ENCODE measurements around the gene DPY19L1. TPM values are rescaled to one million over a fixed set of nuclear protein-coding genes. Genes with fewer than 3 reads are reported as not detected.

Gene DPY19L1
- total RNA-seq, 4 donors from 2014 or later = 10.8 to 14.3 (median 11.8) TPM

Small RNAs within 50 kb of the gene (small RNA-seq; reads per million reads assigned to genes)
- gene MIR548N (0 to 0.37 (median 0) reads per million in 3 donors), gene RF00322 (0 reads per million in 3 donors)

Other genes starting within 250 kb of the DPY19L1 start
- under 1 TPM in 1 of 4 donors, not detected in 3; 0.83 TPM for gene TBX20, start 216.6 kb upstream of the DPY19L1 start, total RNA-seq

All from esophagus muscularis mucosa (tissue), 4 donors.